ENCODE results near the gene PIEZO2. TPM values are rescaled to one million over a fixed set of nuclear protein-coding genes. Genes with fewer than 3 reads are reported as not detected.

Gene PIEZO2
- total RNA-seq, 4 donors from 2014 or later, result 0.64 to 1.8 (median 1.6) TPM

DNA sequence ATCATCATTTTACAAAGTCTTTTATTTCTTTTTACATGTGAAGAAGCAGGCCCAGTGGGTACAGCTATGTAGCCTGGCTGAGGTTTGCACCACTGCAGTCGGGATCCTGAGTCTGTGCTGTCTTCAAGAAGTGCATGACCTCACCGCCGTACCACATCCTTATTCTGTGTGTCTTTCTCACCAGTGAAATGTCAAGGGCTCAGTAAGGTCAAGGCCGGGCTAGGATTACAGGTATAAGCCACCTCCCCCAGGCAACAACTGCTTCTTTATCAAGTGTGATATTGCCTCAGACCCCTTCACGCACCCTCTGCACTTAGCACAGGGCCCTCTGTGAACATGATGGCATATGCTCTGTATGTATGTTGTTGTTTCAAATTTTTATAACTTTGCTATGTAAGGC is 76.7 kb downstream of the PIEZO2 start:
- Histone ChIP-seq H3K4me3 (no peak overlapping the region), H3K36me3 (no peaks in the 10 kb centered on the region), H3K27me3 (no peaks in the 10 kb centered on the region), H3K27ac (no peak overlapping the region), H3K9me3 (peaks cover 0 to 3% (median 0%) of the 10 kb centered on the region in 3 donors), H3K4me1 (peaks cover 0 to 3% (median 0%) of the 10 kb centered on the region in 3 donors)
- TF ChIP-seq POLR2A (IDR thresholded peaks at IDR 0.05) (no peak), EP300 (IDR thresholded peaks at IDR 0.05) (no peak), POLR2AphosphoS5 (IDR thresholded peaks at IDR 0.05) (no peak)
- TF ChIP-seq, protein P1, sequence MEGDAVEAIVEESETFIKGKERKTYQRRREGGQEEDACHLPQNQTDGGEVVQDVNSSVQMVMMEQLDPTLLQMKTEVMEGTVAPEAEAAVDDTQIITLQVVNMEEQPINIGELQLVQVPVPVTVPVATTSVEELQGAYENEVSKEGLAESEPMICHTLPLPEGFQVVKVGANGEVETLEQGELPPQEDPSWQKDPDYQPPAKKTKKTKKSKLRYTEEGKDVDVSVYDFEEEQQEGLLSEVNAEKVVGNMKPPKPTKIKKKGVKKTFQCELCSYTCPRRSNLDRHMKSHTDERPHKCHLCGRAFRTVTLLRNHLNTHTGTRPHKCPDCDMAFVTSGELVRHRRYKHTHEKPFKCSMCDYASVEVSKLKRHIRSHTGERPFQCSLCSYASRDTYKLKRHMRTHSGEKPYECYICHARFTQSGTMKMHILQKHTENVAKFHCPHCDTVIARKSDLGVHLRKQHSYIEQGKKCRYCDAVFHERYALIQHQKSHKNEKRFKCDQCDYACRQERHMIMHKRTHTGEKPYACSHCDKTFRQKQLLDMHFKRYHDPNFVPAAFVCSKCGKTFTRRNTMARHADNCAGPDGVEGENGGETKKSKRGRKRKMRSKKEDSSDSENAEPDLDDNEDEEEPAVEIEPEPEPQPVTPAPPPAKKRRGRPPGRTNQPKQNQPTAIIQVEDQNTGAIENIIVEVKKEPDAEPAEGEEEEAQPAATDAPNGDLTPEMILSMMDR (IDR thresholded peaks at IDR 0.05), result no peak
- no peak for ATAC-seq
- WGBS, 2 donors (ENCODE audit: low coverage in 1 of 2), result 88 to 100% methylated on average over 1 to 4 of the region's 5 CpGs

DNA sequence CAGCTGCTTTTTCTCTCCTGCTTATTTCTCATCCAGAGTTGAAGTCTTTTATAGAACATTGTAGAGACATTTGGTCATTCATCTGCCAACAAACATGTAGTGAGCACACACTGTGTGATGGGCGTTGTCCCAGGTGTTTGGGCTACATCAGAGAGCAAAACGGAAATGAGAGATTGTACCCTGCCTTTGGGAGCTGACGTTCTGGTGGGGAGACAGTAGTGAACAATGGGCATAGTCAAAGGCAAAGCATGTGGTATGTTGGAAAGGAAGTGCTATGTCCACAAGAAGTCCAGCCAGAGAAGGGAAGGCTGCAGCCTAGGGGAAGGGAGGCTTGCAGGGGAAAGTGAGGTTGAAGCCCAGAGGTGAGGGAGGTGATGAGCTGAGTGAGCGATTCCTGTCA is 78.1 kb downstream of the PIEZO2 start:
- no peak overlapping the region for H3K27ac ChIP-seq
- 59 to 83% methylated on average over 1 to 3 of the region's 4 CpGs for WGBS, 2 donors (ENCODE audit: low coverage in 1 of 2)
- peaks cover 0 to 3% (median 0%) of the 10 kb centered on the region in 3 donors for H3K9me3 ChIP-seq
- H3K4me1 ChIP-seq, result peaks cover 0 to 3% (median 0%) of the 10 kb centered on the region in 3 donors
- H3K27me3 ChIP-seq, result no peaks in the 10 kb centered on the region
- H3K4me3 ChIP-seq, result no peak overlapping the region
- no peaks in the 10 kb centered on the region for H3K36me3 ChIP-seq
- ATAC-seq, result no peak
- TF ChIP-seq, protein P1 (IDR thresholded peaks at IDR 0.05), result no peak
- no peak for TF ChIP-seq EP300 (IDR thresholded peaks at IDR 0.05)
- no peak for TF ChIP-seq POLR2A (IDR thresholded peaks at IDR 0.05)
- TF ChIP-seq POLR2AphosphoS5 (IDR thresholded peaks at IDR 0.05), result no peak

DNA sequence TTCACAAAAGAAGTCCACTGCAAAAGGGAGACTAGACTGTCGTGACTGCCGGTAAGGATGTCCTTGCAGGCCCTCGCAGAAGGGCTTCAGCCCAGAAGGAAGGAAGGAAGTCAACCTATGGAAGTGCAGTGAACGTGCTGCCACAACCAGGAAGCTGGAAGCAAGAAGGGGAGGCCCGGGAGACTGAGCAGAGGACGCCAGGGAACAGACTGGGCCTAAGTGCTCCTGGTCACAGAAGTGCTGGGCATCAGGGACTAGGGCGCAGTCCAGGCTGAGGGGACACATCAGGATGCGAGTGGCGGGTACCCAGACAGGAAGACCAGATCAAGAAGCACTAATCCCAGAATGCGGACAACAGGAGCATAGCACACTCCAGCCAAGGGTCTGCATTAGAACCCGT is 78.8 kb downstream of the PIEZO2 start:
- no peak for TF ChIP-seq POLR2A (IDR thresholded peaks at IDR 0.05)
- no peak for TF ChIP-seq EP300 (IDR thresholded peaks at IDR 0.05)
- TF ChIP-seq, protein P1 (IDR thresholded peaks at IDR 0.05), result no peak
- TF ChIP-seq POLR2AphosphoS5 (IDR thresholded peaks at IDR 0.05), result no peak
- no peak overlapping the region for H3K4me3 ChIP-seq
- H3K9me3 ChIP-seq, result peaks cover 0 to 3% (median 0%) of the 10 kb centered on the region in 3 donors
- no peaks in the 10 kb centered on the region for H3K27me3 ChIP-seq
- ATAC-seq, result no peak
- H3K4me1 ChIP-seq, result peaks cover 0 to 3% (median 0%) of the 10 kb centered on the region in 3 donors
- no peaks in the 10 kb centered on the region for H3K36me3 ChIP-seq
- WGBS, 2 donors (ENCODE audit: low coverage in 1 of 2), result 64 to 79% methylated on average over 8 of the region's 11 CpGs
- no peak overlapping the region for H3K27ac ChIP-seq

DNA sequence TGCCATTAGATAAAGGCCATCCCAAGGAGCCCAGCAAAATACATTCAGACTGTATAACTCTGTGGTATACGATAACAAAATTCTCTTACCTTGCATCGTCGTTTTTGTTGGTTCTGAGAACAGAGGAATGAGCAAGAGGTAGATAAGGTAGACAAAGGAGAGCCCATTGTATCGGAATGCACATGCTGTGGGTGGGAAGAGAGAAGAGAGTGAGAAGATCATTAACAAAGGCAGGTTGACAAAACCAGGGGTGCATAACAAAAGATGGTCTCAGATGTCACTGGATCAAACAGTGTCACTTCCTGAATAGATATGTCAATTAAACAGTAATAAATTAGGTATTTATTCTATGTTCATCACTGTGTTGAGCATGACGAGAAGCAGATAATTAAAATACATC is 83.3 kb downstream of the PIEZO2 start:
- Histone ChIP-seq H3K27ac (no peak overlapping the region), H3K9me3 (peaks cover 0 to 3% (median 0%) of the 10 kb centered on the region in 3 donors), H3K27me3 (no peaks in the 10 kb centered on the region), H3K36me3 (no peaks in the 10 kb centered on the region), H3K4me3 (no peak overlapping the region), H3K4me1 (no peaks in the 10 kb centered on the region)
- ATAC-seq, result no peak
- TF ChIP-seq POLR2AphosphoS5 (IDR thresholded peaks at IDR 0.05) (no peak), EP300 (IDR thresholded peaks at IDR 0.05) (no peak), POLR2A (IDR thresholded peaks at IDR 0.05) (no peak)
- TF ChIP-seq, protein P1 (IDR thresholded peaks at IDR 0.05), result no peak
- 70 to 81% methylated on average over 5 of the region's 5 CpGs for WGBS, 2 donors (ENCODE audit: low coverage in 1 of 2)

DNA sequence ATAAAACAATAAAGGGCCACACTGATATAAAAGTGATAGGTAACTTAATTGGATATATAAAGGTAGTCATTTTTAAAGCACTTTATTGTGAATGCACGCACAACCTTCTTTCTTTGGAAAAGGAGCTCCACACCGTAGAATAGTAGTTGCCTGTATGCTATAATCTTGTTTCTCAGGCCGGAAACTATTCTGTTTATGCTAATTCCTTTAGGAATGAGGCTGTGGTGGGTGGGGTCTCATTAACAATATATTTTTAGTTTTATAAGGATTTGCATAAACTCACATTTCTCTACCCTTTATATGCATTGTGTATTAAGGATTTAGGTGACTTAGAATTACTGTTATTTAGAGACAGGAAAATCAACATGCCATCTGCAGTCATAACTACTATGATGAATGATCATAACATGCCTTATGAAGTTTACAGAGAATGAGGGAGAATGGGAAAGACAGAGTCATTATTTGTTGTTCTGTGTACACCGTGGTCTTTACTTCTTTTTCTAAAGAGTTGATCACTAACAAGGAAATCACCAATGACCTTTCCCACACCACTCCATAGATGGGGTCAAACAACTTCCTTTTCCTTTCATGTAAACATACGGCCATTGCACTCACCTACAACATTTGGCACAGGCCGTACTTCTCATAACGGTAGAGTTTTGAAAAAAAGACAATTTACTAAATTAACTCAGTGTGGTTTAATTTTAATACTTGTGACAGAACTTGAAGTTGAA is 84.5 kb downstream of the PIEZO2 start:
- H3K9me3 ChIP-seq, result peaks cover 0 to 3% (median 0%) of the 10 kb centered on the region in 3 donors
- no peaks in the 10 kb centered on the region for H3K4me1 ChIP-seq
- H3K27ac ChIP-seq, result no peak overlapping the region
- no peaks in the 10 kb centered on the region for H3K36me3 ChIP-seq
- no peak for TF ChIP-seq POLR2AphosphoS5 (IDR thresholded peaks at IDR 0.05)
- no peak for TF ChIP-seq POLR2A (IDR thresholded peaks at IDR 0.05)
- TF ChIP-seq, protein P1 (IDR thresholded peaks at IDR 0.05), result no peak
- TF ChIP-seq EP300 (IDR thresholded peaks at IDR 0.05), result no peak
- no peak overlapping the region for H3K4me3 ChIP-seq
- ATAC-seq, result no peak
- WGBS, 2 donors (ENCODE audit: low coverage in 1 of 2), result 48 to 53% methylated on average over 5 to 7 of the region's 7 CpGs
- no peaks in the 10 kb centered on the region for H3K27me3 ChIP-seq

All from gastroesophageal sphincter (tissue), 4 donors.